H1 (cell line): ENCODE data around the gene TBCEL. TPM values are rescaled to one million over a fixed set of nuclear protein-coding genes. Genes with fewer than 3 reads are reported as not detected.

ENCODE experiments used
- ASH2L ChIP-seq: fragments of 200-600, 300-600 bp; sonication (generic); IDR thresholded peaks from one replicate; pipeline ENCODE4 v1.7.1; 2017; ENCODE audit warnings: low read length
- CBX5 ChIP-seq: fragments of 300-800, 300-1000 bp; sonication (generic); IDR thresholded peaks from 2 replicates; pipeline ENCODE4 v1.7.1; 2016; ENCODE audit warnings: antibody characterized with exemption, low read length, low read depth
- HDAC2 ChIP-seq, 2 experiments: fragments of 300-600 bp in 1 of 2; sonication (generic) in 1 of 2; IDR thresholded peaks; 2 replicates each; pipeline ENCODE4 v1.6.1; 2011 to 2012; ENCODE audit warnings: low read depth in 2 of 2, low read length in 2 of 2, mild to moderate bottlenecking in 2 of 2, moderate library complexity in 2 of 2, borderline replicate concordance in 1 of 2, inconsistent platforms in 1 of 2
- KDM4A ChIP-seq: IDR thresholded peaks from one replicate; pipeline ENCODE4 v1.7.1; 2012; ENCODE audit warnings: low read depth, mild to moderate bottlenecking, moderate library complexity, low read length, inconsistent platforms; ENCODE audit not compliant: severe bottlenecking
- MAX ChIP-seq: IDR thresholded peaks from 2 replicates; pipeline ENCODE4 v1.6.1; 2012; ENCODE audit warnings: inconsistent platforms
- RAD21 ChIP-seq, 2 experiments: IDR thresholded peaks in 1 of 2; conservative IDR thresholded peaks in 1 of 2; 2 replicates each; pipeline ENCODE4 v1.6.1; 2011; ENCODE audit warnings: low read depth in 2 of 2, low read length in 2 of 2, improper control_type of control experiment in 1 of 2, inconsistent platforms in 1 of 2, mild to moderate bottlenecking in 1 of 2, moderate library complexity in 1 of 2
- RBBP5 ChIP-seq: IDR thresholded peaks from 2 replicates; pipeline ENCODE4 v1.7.1; 2012; ENCODE audit warnings: low read depth, mild to moderate bottlenecking, inconsistent platforms, low read length, moderate library complexity, borderline replicate concordance
- SAP30 ChIP-seq: fragments of 300-600 bp; sonication (generic); IDR thresholded peaks from 2 replicates; pipeline ENCODE4 v1.7.1; 2012; ENCODE audit warnings: low read length, moderate library complexity, mild to moderate bottlenecking, inconsistent platforms; ENCODE audit not compliant: insufficient read depth, insufficient replicate concordance
- SIRT6 ChIP-seq: IDR thresholded peaks from one replicate; pipeline ENCODE4 v1.7.1; 2012; ENCODE audit warnings: low read length, inconsistent platforms
- polyA plus RNA-seq, 7 experiments: library from polyadenylated mRNA; depleted of rRNA in 3 of 7; stranded (reverse) in 5 of 7; unstranded in 2 of 7; fragments of >200 nt in 5 of 7; fragments of 200-250 nt in 2 of 7; gene quantifications; 1 replicate in 5 of 7; 2 replicates in 1 of 7; 4 replicates in 1 of 7; pipeline versions ENCODE4 v1.2.1 to v1.2.3, GENCODE V29; 2011 to 2013; ENCODE audit warnings: missing spikeins in 2 of 7, mixed read lengths in 2 of 7
- total RNA-seq: library from RNA; stranded (reverse); fragmentation: NEBNext Ultra II Directional; extraction: Animal tissue kit (Norgen Biotek cat#: 25700); gene quantifications from 2 replicates; pipeline ENCODE4 v1.2.1, GENCODE V29; 2021

Gene TBCEL
- total and polyA plus RNA-seq, 2 of the 8 experiments (the other 6 are each of a cell fraction or from before 2014, with no cell fraction given) = 3.9 to 16.0 TPM

DNA sequence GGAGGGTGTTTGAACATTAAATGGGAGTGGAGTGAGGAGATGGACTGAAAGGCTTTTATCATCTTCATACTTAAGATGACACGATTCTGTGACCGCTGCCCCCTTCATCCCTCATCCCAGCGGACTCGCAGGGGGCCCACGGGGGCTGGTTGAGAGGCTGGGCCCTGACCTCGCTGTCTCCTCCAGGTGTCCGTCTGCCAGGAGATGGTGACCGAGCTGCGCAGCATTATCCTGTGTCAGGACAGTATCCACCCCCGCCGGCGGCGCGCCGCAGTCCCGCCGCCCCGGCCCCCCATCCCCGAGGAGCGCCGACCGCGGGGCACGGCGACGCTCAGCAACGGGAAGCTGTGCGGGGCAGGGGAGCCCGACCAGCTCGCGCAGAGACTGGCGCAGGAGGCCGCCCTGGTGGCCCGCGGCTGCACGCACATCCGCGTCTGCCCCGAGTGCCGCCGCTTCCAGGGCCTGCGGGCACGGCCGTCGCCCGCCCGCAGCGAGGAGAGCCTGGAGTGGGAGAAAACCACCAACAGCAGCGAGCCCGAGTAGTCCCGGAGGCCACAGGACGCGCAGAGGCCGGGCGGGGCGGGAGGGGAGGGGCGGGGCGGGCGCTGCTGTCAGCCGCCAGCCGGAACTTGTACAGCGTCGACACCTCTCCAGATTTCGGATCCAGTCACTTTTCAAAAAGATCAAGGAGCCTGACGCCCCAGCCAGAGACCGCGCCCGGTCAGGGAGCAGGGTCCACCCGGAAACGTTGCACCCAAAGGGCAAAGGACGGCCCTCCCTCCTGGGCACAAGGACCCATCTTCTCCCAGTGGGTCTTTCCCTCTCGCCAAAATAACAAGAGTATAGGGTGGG lies 38.0 kb upstream of the TBCEL start (continued):
- TF ChIP-seq MAX (no peak; the same call in 1 of the 2 replicates), SAP30 (no peak), ASH2L (no peak), HDAC2 (IDR thresholded peaks at IDR 0.05; ENCODE audit: borderline replicate concordance in 1 of 2, low read depth in 2 of 2, low read length in 2 of 2) (peak in 1 of 2 experiments; percentile 48; a peak in 1 of 4 replicates), SIRT6 (no peak), RAD21 (IDR thresholded peaks at IDR 0.05 in 1 of 2, conservative IDR thresholded peaks at IDR 0.05 in 1 of 2; ENCODE audit: low read depth in 2 of 2, low read length in 2 of 2) (peak; percentile 16 to 45; a peak in 3 of 4 replicates), RBBP5 (peak; percentile 71; the same call in 1 of the 2 replicates), CBX5 (no peak), KDM4A (peak; percentile 48)
